IgD-negative memory B cell (primary cell): Measurements from ENCODE around the gene HUNK. TPM values are rescaled to one million over a fixed set of nuclear protein-coding genes. Genes with fewer than 3 reads are reported as not detected.

ENCODE experiments used
- H3K27ac Mint-ChIP-seq, 3 donors: one replicate each; pipeline ENCODE4 v1.8.0; 2020 to 2022; ENCODE audit warnings: mild to moderate bottlenecking in 3 of 3, mixed read lengths in 3 of 3, moderate library complexity in 1 of 3
- H3K27me3 Mint-ChIP-seq: one replicate; pipeline ENCODE4 v1.8.0; 2021; ENCODE audit warnings: mixed read lengths
- H3K36me3 Mint-ChIP-seq: one replicate; pipeline ENCODE4 v1.8.0; 2020; ENCODE audit warnings: mild to moderate bottlenecking, mixed read lengths
- H3K4me1 Mint-ChIP-seq, 3 donors: one replicate each; pipeline ENCODE4 v1.8.0; 2020 to 2022; ENCODE audit warnings: mixed read lengths in 3 of 3, mild to moderate bottlenecking in 1 of 3
- H3K4me3 Mint-ChIP-seq, 4 donors: one replicate each; pipeline ENCODE4 v1.8.0; 2020 to 2022; ENCODE audit warnings: mild to moderate bottlenecking in 4 of 4, mixed read lengths in 4 of 4, moderate library complexity in 3 of 4
- H3K9me3 Mint-ChIP-seq, 3 donors: one replicate each; pipeline ENCODE4 v1.8.0; 2020 to 2021; ENCODE audit warnings: mixed read lengths in 3 of 3, mild to moderate bottlenecking in 1 of 3
- polyA plus RNA-seq: library from polyadenylated mRNA; unstranded; fragments of 300-500 nt; fragmentation: Illumina TruSeq; gene quantifications from one replicate; pipeline ENCODE4 v1.2.3, GENCODE V29; 2021

Gene HUNK
- polyA plus RNA-seq, 1 donor from 2014 or later: not detected

- no peak overlapping the region for H3K4me3 Mint-ChIP-seq
Measured at GRCh38 chr21:31964692-31965091, 91.9 kb downstream of the HUNK start.

GRCh38 chr21:31967334-31967733 is 94.5 kb downstream of the HUNK start:
- no peaks in the 10 kb centered on the region for H3K36me3 Mint-ChIP-seq
- H3K27ac Mint-ChIP-seq: peak overlapping the region in 1 of 3 donors; percentile 27
- H3K4me3 Mint-ChIP-seq: no peak overlapping the region
- peaks cover 0 to 2% (median 0%) of the 10 kb centered on the region in 3 donors for H3K9me3 Mint-ChIP-seq
- no peaks in the 10 kb centered on the region for H3K4me1 Mint-ChIP-seq
- H3K27me3 Mint-ChIP-seq: no peaks in the 10 kb centered on the region

More at GRCh38 chr21:31964692-31965091, 91.9 kb downstream of the HUNK start:
- Mint-ChIP-seq H3K9me3 (peaks cover 0 to 5% (median 0%) of the 10 kb centered on the region in 3 donors), H3K27ac (no peak overlapping the region), H3K27me3 (no peaks in the 10 kb centered on the region), H3K4me1 (no peaks in the 10 kb centered on the region), H3K36me3 (no peaks in the 10 kb centered on the region)

GRCh38 chr21:31972622-31973021 is 99.8 kb downstream of the HUNK start:
- peaks cover 2 to 7% (median 2%) of the 10 kb centered on the region in 3 donors for H3K9me3 Mint-ChIP-seq

GRCh38 chr21:31973402-31973944 is 100.7 kb downstream of the HUNK start:
- no peak overlapping the region for H3K27ac Mint-ChIP-seq
- peaks cover 2 to 7% (median 2%) of the 10 kb centered on the region in 3 donors for H3K9me3 Mint-ChIP-seq
- no peak overlapping the region for H3K4me3 Mint-ChIP-seq
- peaks cover 6% of the 10 kb centered on the region for H3K27me3 Mint-ChIP-seq
- H3K4me1 Mint-ChIP-seq: no peaks in the 10 kb centered on the region
- H3K36me3 Mint-ChIP-seq: no peaks in the 10 kb centered on the region

More at GRCh38 chr21:31972622-31973021, 99.8 kb downstream of the HUNK start:
- Mint-ChIP-seq H3K4me1 (no peaks in the 10 kb centered on the region), H3K27me3 (peaks cover 6% of the 10 kb centered on the region), H3K4me3 (no peak overlapping the region), H3K36me3 (no peaks in the 10 kb centered on the region), H3K27ac (no peak overlapping the region)

GRCh38 chr21:31974454-31974985 is 101.7 kb downstream of the HUNK start:
- Mint-ChIP-seq H3K36me3 (no peaks in the 10 kb centered on the region), H3K27me3 (peaks cover 6% of the 10 kb centered on the region), H3K4me1 (no peaks in the 10 kb centered on the region)

DNA sequence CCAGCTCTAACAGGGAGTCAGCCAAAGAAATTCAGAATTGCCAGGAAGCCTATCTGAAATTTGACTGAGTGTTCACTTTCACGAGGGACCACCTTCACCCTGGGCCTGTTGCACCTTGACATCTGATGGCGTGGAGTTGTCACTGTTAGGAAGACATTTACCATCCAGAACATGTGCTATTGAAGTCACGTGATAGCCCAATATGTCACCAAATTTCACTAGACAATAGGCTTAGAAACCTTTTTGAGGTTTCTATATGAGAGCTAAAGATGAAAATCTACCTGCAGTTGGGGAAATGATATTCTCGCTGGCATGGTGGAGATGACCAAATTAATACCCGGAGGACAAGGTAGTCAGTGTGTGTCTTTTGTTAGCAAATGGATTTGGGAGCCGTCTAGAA is 102.7 kb downstream of the HUNK start:
- H3K9me3 Mint-ChIP-seq: peaks cover 2 to 7% (median 2%) of the 10 kb centered on the region in 3 donors
- H3K4me1 Mint-ChIP-seq: no peaks in the 10 kb centered on the region
- no peak overlapping the region for H3K27ac Mint-ChIP-seq
- peaks cover 6% of the 10 kb centered on the region for H3K27me3 Mint-ChIP-seq
- no peaks in the 10 kb centered on the region for H3K36me3 Mint-ChIP-seq
- H3K4me3 Mint-ChIP-seq: no peak overlapping the region

More at GRCh38 chr21:31974454-31974985, 101.7 kb downstream of the HUNK start:
- H3K27ac Mint-ChIP-seq: no peak overlapping the region
- H3K9me3 Mint-ChIP-seq: peaks cover 2 to 7% (median 2%) of the 10 kb centered on the region in 3 donors
- H3K4me3 Mint-ChIP-seq: no peak overlapping the region

- no peak overlapping the region for H3K27ac Mint-ChIP-seq
- peaks cover 0 to 13% (median 6%) of the 10 kb centered on the region in 3 donors for H3K9me3 Mint-ChIP-seq
- no peaks in the 10 kb centered on the region for H3K4me1 Mint-ChIP-seq
- no peak overlapping the region for H3K4me3 Mint-ChIP-seq
- no peaks in the 10 kb centered on the region for H3K36me3 Mint-ChIP-seq
- H3K27me3 Mint-ChIP-seq: peaks cover 9% of the 10 kb centered on the region
Measured at GRCh38 chr21:31977816-31978215, 105.0 kb downstream of the HUNK start.

DNA sequence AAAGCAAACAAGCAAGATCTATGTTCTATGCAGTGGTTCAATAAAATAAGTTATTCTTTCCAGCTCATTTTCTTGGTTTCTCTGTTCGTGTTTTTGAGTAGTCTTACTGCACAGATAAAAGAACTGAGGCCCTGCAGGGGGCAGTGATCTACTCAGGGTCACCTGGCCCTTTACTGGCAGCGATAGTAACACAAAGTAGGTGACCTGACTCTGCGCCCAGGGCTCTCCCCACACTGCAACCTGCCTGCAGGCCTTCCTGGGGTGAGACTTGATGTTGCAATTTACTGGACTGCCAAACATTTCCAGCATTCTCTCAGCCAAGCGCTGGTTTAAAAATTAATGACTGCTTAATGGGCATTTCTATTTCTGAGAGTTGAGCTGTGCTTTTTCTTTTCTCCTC is 110.3 kb downstream of the HUNK start:
- H3K4me1 Mint-ChIP-seq: no peaks in the 10 kb centered on the region
- H3K4me3 Mint-ChIP-seq: no peak overlapping the region
- peaks cover 8 to 21% (median 17%) of the 10 kb centered on the region in 3 donors for H3K9me3 Mint-ChIP-seq
- H3K27me3 Mint-ChIP-seq: peaks cover 3% of the 10 kb centered on the region
- H3K27ac Mint-ChIP-seq: no peak overlapping the region
- peaks cover 1% of the 10 kb centered on the region for H3K36me3 Mint-ChIP-seq

DNA sequence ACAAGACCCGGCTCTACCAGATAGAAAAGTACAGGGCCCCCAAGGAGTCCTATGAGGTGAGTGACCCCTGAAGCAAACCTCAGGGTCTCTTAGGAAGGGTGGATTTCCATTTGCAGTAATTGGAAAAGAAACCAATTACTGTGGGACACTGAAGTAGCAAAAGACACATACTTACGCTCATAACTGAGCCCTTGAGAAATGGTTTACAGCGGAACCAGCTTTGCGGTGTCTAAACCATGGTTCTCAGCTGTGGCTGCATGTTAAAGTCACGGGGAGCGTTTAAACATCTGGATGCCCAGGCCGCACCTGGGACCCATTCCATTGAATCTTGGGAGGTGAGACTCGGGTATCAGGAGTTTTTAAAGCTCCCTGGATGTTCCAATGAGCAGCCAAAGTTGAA is 110.7 kb downstream of the HUNK start:
- Mint-ChIP-seq H3K27ac (no peak overlapping the region), H3K27me3 (peaks cover 3% of the 10 kb centered on the region), H3K4me1 (no peaks in the 10 kb centered on the region), H3K4me3 (no peak overlapping the region), H3K36me3 (peaks cover 1% of the 10 kb centered on the region), H3K9me3 (peaks cover 8 to 21% (median 17%) of the 10 kb centered on the region in 3 donors)

GRCh38 chr21:31985398-31985797 is 112.6 kb downstream of the HUNK start:
- peaks cover 8 to 21% (median 17%) of the 10 kb centered on the region in 3 donors for H3K9me3 Mint-ChIP-seq
- no peaks in the 10 kb centered on the region for H3K4me1 Mint-ChIP-seq
- H3K4me3 Mint-ChIP-seq: no peak overlapping the region
- H3K27ac Mint-ChIP-seq: no peak overlapping the region
- H3K27me3 Mint-ChIP-seq: peaks cover 4% of the 10 kb centered on the region
- H3K36me3 Mint-ChIP-seq: peaks cover 1% of the 10 kb centered on the region

DNA sequence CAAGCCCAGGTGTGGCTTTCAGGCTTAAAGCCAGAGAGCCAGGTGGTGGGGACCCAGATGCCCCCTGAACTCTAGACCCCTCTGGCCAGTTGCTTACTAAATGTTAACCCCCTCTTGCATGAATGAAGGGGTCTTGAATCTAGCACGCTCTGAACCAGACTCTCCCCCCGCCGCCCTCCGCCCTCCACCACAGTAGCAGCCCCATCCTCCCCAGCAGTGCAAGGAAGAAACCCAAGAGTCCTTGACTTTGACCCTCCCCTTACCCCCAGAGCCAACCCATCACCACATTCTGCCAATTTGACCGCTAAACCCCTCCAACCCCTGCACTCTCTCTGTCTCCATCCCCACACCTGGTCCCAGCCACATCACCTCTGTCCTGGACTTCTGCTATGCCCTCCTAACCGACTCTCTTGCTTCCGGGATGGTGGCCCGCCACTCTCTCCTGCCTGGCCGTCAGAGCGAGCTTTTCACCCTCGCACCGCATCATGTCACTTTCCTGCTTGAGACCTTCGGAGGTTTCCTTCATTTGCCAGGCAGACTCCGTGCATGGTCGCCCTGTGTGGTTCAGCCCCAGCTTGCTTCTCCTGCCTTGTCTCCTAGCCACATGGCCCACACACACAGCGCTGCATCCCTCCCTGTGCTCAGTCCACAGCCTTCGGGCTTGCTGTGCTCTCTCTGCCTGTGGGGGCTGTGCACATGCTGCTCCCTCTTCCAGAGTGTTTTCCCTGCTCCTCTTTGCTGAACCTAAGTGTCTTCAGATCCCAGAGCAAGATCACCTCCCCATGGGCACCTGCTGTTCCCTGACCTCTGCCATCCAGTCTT is 113.4 kb downstream of the HUNK start:
- H3K36me3 Mint-ChIP-seq: peaks cover 1% of the 10 kb centered on the region
- no peak overlapping the region for H3K4me3 Mint-ChIP-seq
- H3K9me3 Mint-ChIP-seq: peaks cover 8 to 20% (median 13%) of the 10 kb centered on the region in 3 donors
- no peak overlapping the region for H3K27ac Mint-ChIP-seq
- peaks cover 2% of the 10 kb centered on the region for H3K27me3 Mint-ChIP-seq
- H3K4me1 Mint-ChIP-seq: no peaks in the 10 kb centered on the region

- Mint-ChIP-seq H3K9me3 (peaks cover 8 to 18% (median 10%) of the 10 kb centered on the region in 3 donors), H3K4me3 (no peak overlapping the region), H3K27ac (no peak overlapping the region), H3K36me3 (peaks cover 1% of the 10 kb centered on the region), H3K4me1 (no peaks in the 10 kb centered on the region), H3K27me3 (peaks cover 1% of the 10 kb centered on the region)
Measured at GRCh38 chr21:31987696-31988095, 114.9 kb downstream of the HUNK start.

- peaks cover 8 to 18% (median 10%) of the 10 kb centered on the region in 3 donors for H3K9me3 Mint-ChIP-seq
- peaks cover 1% of the 10 kb centered on the region for H3K27me3 Mint-ChIP-seq
- H3K4me3 Mint-ChIP-seq: no peak overlapping the region
- H3K27ac Mint-ChIP-seq: no peak overlapping the region
- H3K36me3 Mint-ChIP-seq: peaks cover 1% of the 10 kb centered on the region
- H3K4me1 Mint-ChIP-seq: no peaks in the 10 kb centered on the region
Measured at GRCh38 chr21:31988492-31989290, 115.9 kb downstream of the HUNK start.

- no peak overlapping the region for H3K27ac Mint-ChIP-seq
- H3K9me3 Mint-ChIP-seq: no peaks in the 10 kb centered on the region
- peaks cover 1% of the 10 kb centered on the region for H3K27me3 Mint-ChIP-seq
Measured at GRCh38 chr21:31991356-31992331, 118.8 kb downstream of the HUNK start.

More at GRCh38 chr21:31991356-31992331, 118.8 kb downstream of the HUNK start:
- H3K4me1 Mint-ChIP-seq: no peaks in the 10 kb centered on the region
- no peaks in the 10 kb centered on the region for H3K36me3 Mint-ChIP-seq
- peak overlapping the region in 1 of 4 donors; percentile 71 for H3K4me3 Mint-ChIP-seq
